Heart left ventricle (tissue), 13 donors: Measurements from ENCODE around the gene MAP1LC3B2.

ENCODE experiments used
- CTCF ChIP-seq, 12 donors: fragments of 200-600 bp; sonication (generic) in 4 of 12; IDR thresholded peaks; one replicate each; pipeline versions ENCODE4 v1.5.0 to v1.8.0; 2018 to 2022; ENCODE audit warnings: antibody characterized with exemption in 12 of 12, mild to moderate bottlenecking in 5 of 12
- POLR2A ChIP-seq, 2 donors: fragments of 450-650 bp; IDR thresholded peaks; one replicate each; pipeline ENCODE4 v1.6.1; 2017; ENCODE audit warnings: antibody characterized with exemption in 2 of 2, mild to moderate bottlenecking in 2 of 2, moderate library complexity in 2 of 2
- donor health status: ischemic (EF 13 %, LVEDD 7.1; RV severe dilation, severe dysfunction).
- donor health status: DM: no; HTN: yes; CAD: no.
- donor health status: DM: no; HTN: no; CAD: no.
- donor health status: ischemic (EF 25% LVEDD 6.9; RV normal size, moderate dysfunction).
- donor health status: ischemic (EF 25% LVEDD 5.7; RV mildly dilated, moderate dysfunction).
- donor health status: ischemic (EF 35%, LVEDD 5.7; RV mildly dilated, moderate dysfunction).
- donor health status: nonischemic (EF 11% LVEDD 7.7; RV severe dilation, severe dysfunction).
- donor health status: DM: yes; HTN: yes; CAD: no.
- donor health status: PGD.
- donor health status: ischemic (EF 29% LVEDD 5.4; RV normal size, mild dysfunction).
- donor health status: nonischemic (EF 23%, LVEDD 6.1; RV moderate dilation, normal function).

GRCh38 chr12:116559162-116559935, at the start of gene MAP1LC3B2:
- TF ChIP-seq CTCF (IDR thresholded peaks at IDR 0.05) (no peak), POLR2A (IDR thresholded peaks at IDR 0.05) (no peak)
